Body of pancreas (tissue), 4 donors: Measurements from ENCODE around the gene FAM3D.

ENCODE experiments used
- CTCF ChIP-seq, 7 experiments: fragments of 450-650 bp in 4 of 7; fragments of 200-600 bp in 3 of 7; sonication (generic) in 3 of 7; IDR thresholded peaks; one replicate each; pipeline ENCODE4 v1.5.1; 2016 to 2019; ENCODE audit warnings: antibody characterized with exemption in 7 of 7
- POLR2A ChIP-seq, 3 donors: fragments of 450-650 bp; IDR thresholded peaks; one replicate each; pipeline ENCODE4 v1.6.1; 2016; ENCODE audit warnings: antibody characterized with exemption in 3 of 3, mild to moderate bottlenecking in 2 of 3

- TF ChIP-seq POLR2A (IDR thresholded peaks at IDR 0.05) (no peak), CTCF (IDR thresholded peaks at IDR 0.05) (no peak)
These were observed 5.6 kb downstream of the FAM3D start for GRCh38 chr3:58660998-58661397.
